ENCODE data around the gene C1QTNF6. TPM values are rescaled to one million over a fixed set of nuclear protein-coding genes. Genes with fewer than 3 reads are reported as not detected.
"Not testable (repeated sequence)": the region's sequence is repeated elsewhere in the genome, so short reads cannot be mapped to it uniquely, and the experiment has no call there.

C1QTNF6 gene
- total RNA-seq (10.3 TPM), polyA plus RNA-seq (ENCODE audit: insufficient read depth in 1 of 8, insufficient read length in 8 of 8, low replicate concordance in 1 of 8) (10 to 100 TPM; 13.7 to 28.9 (median 18.6) TPM)
- long read RNA-seq, donor 1, partial matches to known transcripts = 0 of 2 reads
- long read RNA-seq, donor 1, other reads (novel, unspliced or antisense) = 0 of 2 reads
- long read RNA-seq, donor 2, partial matches to known transcripts = 0 of 3 reads
- long read RNA-seq, donor 2, other reads (novel, unspliced or antisense) = 0 of 3 reads
- long read RNA-seq, donor 3, transcript C1QTNF6-201 (3 exons, 2,934 nt) = major isoform, 9 of 9 reads
- long read RNA-seq, donor 3, partial matches to known transcripts = 0 of 9 reads
- long read RNA-seq, donor 3, other reads (novel, unspliced or antisense) = 0 of 9 reads
- long read RNA-seq, donor 4, partial matches to known transcripts = 0 of 4 reads
- long read RNA-seq, donor 4, other reads (novel, unspliced or antisense) = 0 of 4 reads
- long read RNA-seq, donor 5, transcript C1QTNF6-201 (3 exons, 2,934 nt) = major isoform, 20 of 23 reads
- long read RNA-seq, donor 5, partial matches to known transcripts = 0 of 23 reads
- long read RNA-seq, donor 5, other reads (novel, unspliced or antisense) = 0 of 23 reads
- long read RNA-seq, donor 6, transcript C1QTNF6-201 (3 exons, 2,934 nt) = major isoform, 11 of 11 reads
- long read RNA-seq, donor 6, partial matches to known transcripts = 0 of 11 reads
- long read RNA-seq, donor 6, other reads (novel, unspliced or antisense) = 0 of 11 reads
- long read RNA-seq, donor 7, partial matches to known transcripts = 0 of 5 reads
- long read RNA-seq, donor 7, other reads (novel, unspliced or antisense) = 0 of 5 reads
- long read RNA-seq, donor 8, partial matches to known transcripts = 14 of 18 reads
- long read RNA-seq, donor 8, other reads (novel, unspliced or antisense) = 0 of 18 reads
- long read RNA-seq, donor 9, transcript C1QTNF6-201 (3 exons, 2,934 nt) = major isoform, 7 of 13 reads
- long read RNA-seq, donor 9, partial matches to known transcripts = 5 of 13 reads
- long read RNA-seq, donor 9, other reads (novel, unspliced or antisense) = 0 of 13 reads
- long read RNA-seq, donor 10, transcript C1QTNF6-201 (3 exons, 2,934 nt) = major isoform, 11 of 22 reads
- long read RNA-seq, donor 10, partial matches to known transcripts = 8 of 22 reads
- long read RNA-seq, donor 10, other reads (novel, unspliced or antisense) = 0 of 22 reads
- long read RNA-seq, donor 11, transcript C1QTNF6-201 (3 exons, 2,934 nt) = major isoform, 19 of 21 reads
- long read RNA-seq, donor 11, partial matches to known transcripts = 0 of 21 reads
- long read RNA-seq, donor 11, other reads (novel, unspliced or antisense) = 0 of 21 reads

- Histone ChIP-seq H3K9me3 (replicated peaks; ENCODE audit: control insufficient read depth, low read depth, low read length) (no peaks in the 10 kb centered on the region), H3K36me3 (ENCODE audit: control insufficient read depth, insufficient read depth, low read length) (peaks cover 3% of the 10 kb centered on the region), H3K27me3 (ENCODE audit: control insufficient read depth, insufficient read depth, low read length) (no peaks in the 10 kb centered on the region), H3K4me3 (ENCODE audit: low read length) (peak within 1 kb of the TSS; percentile 50), H3K4me1 (ENCODE audit: control insufficient read depth, insufficient read depth, low read length) (peaks cover 38% of the 10 kb centered on the region), H3K27ac (ENCODE audit: low read length) (peak within 1 kb of the TSS; percentile 94)
- DNase-seq = peak; percentile 90
- WGBS (ENCODE audit: insufficient coverage) = 22% methylated on average over 11 of the region's 17 CpGs
Observed at GRCh38 chr22:37187891-37188761, at the start of gene C1QTNF6. C1QTNF6 (minus strand) TSS chr22:37188247; CDS start chr22:37188213, 34 bp downstream.

- H3K4me1 ChIP-seq (ENCODE audit: control insufficient read depth, insufficient read depth, low read length) = no peaks in the 10 kb centered on the region
- H3K9me3 ChIP-seq (replicated peaks; ENCODE audit: control insufficient read depth, low read depth, low read length) = no peaks in the 10 kb centered on the region
- no peak overlapping the region for H3K27ac ChIP-seq (ENCODE audit: low read length)
- H3K36me3 ChIP-seq (ENCODE audit: control insufficient read depth, insufficient read depth, low read length) = no peaks in the 10 kb centered on the region
- 91% methylated on average over 2 of the region's 3 CpGs for WGBS (ENCODE audit: insufficient coverage)
- no peak for DNase-seq
- peaks cover 10% of the 10 kb centered on the region for H3K27me3 ChIP-seq (ENCODE audit: control insufficient read depth, insufficient read depth, low read length)
- H3K4me3 ChIP-seq (ENCODE audit: low read length) = no peak overlapping the region
Observed at GRCh38 chr22:37235897-37236607, 48.0 kb upstream of the C1QTNF6 start.

GRCh38 chr22:37234736-37235711 lies 47.0 kb upstream of the C1QTNF6 start:
- WGBS (ENCODE audit: insufficient coverage) = 73% methylated on average over 15 of the region's 16 CpGs
- Histone ChIP-seq H3K27me3 (ENCODE audit: control insufficient read depth, insufficient read depth, low read length) (peaks cover 10% of the 10 kb centered on the region), H3K9me3 (replicated peaks; ENCODE audit: control insufficient read depth, low read depth, low read length) (no peaks in the 10 kb centered on the region), H3K36me3 (ENCODE audit: control insufficient read depth, insufficient read depth, low read length) (no peaks in the 10 kb centered on the region), H3K4me3 (ENCODE audit: low read length) (no peak overlapping the region), H3K27ac (ENCODE audit: low read length) (no peak overlapping the region), H3K4me1 (ENCODE audit: control insufficient read depth, insufficient read depth, low read length) (no peaks in the 10 kb centered on the region)
- DNase-seq = no peak

- WGBS (ENCODE audit: insufficient coverage) = 64% methylated on average over 27 of the region's 27 CpGs
- Histone ChIP-seq H3K4me1 (ENCODE audit: control insufficient read depth, insufficient read depth, low read length) (peaks cover 9% of the 10 kb centered on the region), H3K36me3 (ENCODE audit: control insufficient read depth, insufficient read depth, low read length) (no peaks in the 10 kb centered on the region), H3K27ac (ENCODE audit: low read length) (no peak overlapping the region), H3K4me3 (ENCODE audit: low read length) (no peak overlapping the region), H3K9me3 (replicated peaks; ENCODE audit: control insufficient read depth, low read depth, low read length) (no peaks in the 10 kb centered on the region), H3K27me3 (ENCODE audit: control insufficient read depth, insufficient read depth, low read length) (peaks cover 10% of the 10 kb centered on the region)
- DNase-seq = no peak
Observed at GRCh38 chr22:37233751-37234631, 45.9 kb upstream of the C1QTNF6 start.

- H3K9me3 ChIP-seq (replicated peaks; ENCODE audit: control insufficient read depth, low read depth, low read length); H3K36me3 ChIP-seq (ENCODE audit: control insufficient read depth, insufficient read depth, low read length); H3K4me3 ChIP-seq (ENCODE audit: low read length); DNase-seq; H3K27ac ChIP-seq (ENCODE audit: low read length); H3K27me3 ChIP-seq (ENCODE audit: control insufficient read depth, insufficient read depth, low read length): not testable (repeated sequence)
- H3K4me1 ChIP-seq (ENCODE audit: control insufficient read depth, insufficient read depth, low read length) = peaks cover 12% of the 10 kb centered on the region
- WGBS (ENCODE audit: insufficient coverage) = 85% methylated on average over 12 of the region's 12 CpGs
Observed at GRCh38 chr22:37233371-37233750, 45.3 kb upstream of the C1QTNF6 start.

DNA sequence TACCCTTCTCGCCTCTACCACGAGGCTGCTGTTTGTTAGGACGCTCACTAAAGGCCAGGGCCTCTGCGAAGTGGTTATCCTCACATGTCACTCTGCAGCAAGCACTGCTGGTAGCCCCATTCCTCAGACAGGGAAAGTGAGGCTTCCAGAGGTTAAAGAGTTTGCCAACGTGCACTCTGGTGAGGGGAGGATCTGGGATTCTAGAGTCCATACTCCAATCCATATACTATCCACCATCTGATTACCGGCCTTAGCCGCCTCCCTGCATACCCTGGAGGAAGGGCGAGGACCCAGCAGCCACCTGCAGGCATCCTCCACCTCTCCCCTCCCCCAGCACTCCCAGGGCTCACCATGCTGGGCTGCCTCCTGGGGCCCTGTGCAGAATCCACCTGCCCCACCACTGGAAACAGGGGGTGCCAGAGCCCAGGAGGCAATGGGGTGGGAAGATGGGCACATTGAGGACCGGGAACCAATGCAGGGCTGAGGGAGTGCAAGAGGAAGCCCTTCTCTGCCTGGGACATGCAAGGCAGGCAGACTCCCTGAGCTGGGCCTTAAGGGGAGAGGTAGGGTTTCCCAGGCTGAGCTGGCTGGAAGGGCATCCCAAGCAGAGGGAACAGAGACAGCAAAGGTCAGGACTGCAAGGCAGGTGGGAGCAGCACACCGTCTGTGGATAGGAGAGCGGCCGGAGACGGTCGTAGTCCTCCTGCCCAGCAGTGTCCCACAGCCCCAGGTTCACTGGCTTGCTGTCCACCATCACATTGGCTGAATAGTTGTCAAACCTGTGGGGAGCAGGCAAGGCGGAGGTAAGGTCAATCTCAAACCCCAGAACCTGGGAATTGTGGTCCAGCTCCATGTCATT lies 44.3 kb upstream of the C1QTNF6 start:
- Histone ChIP-seq H3K4me1 (ENCODE audit: control insufficient read depth, insufficient read depth, low read length) (peaks cover 15% of the 10 kb centered on the region), H3K27ac (ENCODE audit: low read length) (no peak overlapping the region), H3K4me3 (ENCODE audit: low read length) (no peak overlapping the region), H3K27me3 (ENCODE audit: control insufficient read depth, insufficient read depth, low read length) (peaks cover 10% of the 10 kb centered on the region), H3K9me3 (replicated peaks; ENCODE audit: control insufficient read depth, low read depth, low read length) (no peaks in the 10 kb centered on the region), H3K36me3 (ENCODE audit: control insufficient read depth, insufficient read depth, low read length) (no peaks in the 10 kb centered on the region)
- 87% methylated on average over 11 of the region's 15 CpGs for WGBS (ENCODE audit: insufficient coverage)
- no peak for DNase-seq

- Histone ChIP-seq H3K4me3 (ENCODE audit: low read length) (no peak overlapping the region), H3K9me3 (replicated peaks; ENCODE audit: control insufficient read depth, low read depth, low read length) (no peaks in the 10 kb centered on the region), H3K27me3 (ENCODE audit: control insufficient read depth, insufficient read depth, low read length) (peaks cover 10% of the 10 kb centered on the region), H3K4me1 (ENCODE audit: control insufficient read depth, insufficient read depth, low read length) (peaks cover 15% of the 10 kb centered on the region), H3K36me3 (ENCODE audit: control insufficient read depth, insufficient read depth, low read length) (no peaks in the 10 kb centered on the region), H3K27ac (ENCODE audit: low read length) (no peak overlapping the region)
- no peak for DNase-seq
- WGBS (ENCODE audit: insufficient coverage) = 77% methylated on average over 18 of the region's 21 CpGs
Observed at GRCh38 chr22:37231406-37232139, 43.5 kb upstream of the C1QTNF6 start.

Measured in muscle of leg (tissue), 16 donors.